ENCODE data around the gene SLC35F3.

DNA sequence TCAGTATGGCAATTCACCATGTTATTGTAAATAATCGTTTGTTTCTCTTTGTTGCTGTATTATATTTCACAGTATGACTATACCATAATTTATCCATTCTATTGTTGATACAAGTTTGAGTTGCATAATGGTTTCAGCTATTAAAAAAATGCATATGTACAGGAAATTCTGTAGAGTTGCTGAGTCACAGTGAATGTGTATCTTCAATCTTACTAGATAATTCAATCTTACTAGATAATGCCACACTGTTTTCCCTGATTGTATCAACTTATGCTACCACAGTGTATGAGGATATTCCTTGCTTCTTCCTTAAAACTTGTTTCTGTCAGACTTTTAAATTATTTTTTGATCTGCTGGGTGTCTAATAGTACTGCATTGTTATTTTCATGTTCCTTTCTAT lies 465.3 kb downstream of the SLC35F3 start:
- TF ChIP-seq, protein P1, sequence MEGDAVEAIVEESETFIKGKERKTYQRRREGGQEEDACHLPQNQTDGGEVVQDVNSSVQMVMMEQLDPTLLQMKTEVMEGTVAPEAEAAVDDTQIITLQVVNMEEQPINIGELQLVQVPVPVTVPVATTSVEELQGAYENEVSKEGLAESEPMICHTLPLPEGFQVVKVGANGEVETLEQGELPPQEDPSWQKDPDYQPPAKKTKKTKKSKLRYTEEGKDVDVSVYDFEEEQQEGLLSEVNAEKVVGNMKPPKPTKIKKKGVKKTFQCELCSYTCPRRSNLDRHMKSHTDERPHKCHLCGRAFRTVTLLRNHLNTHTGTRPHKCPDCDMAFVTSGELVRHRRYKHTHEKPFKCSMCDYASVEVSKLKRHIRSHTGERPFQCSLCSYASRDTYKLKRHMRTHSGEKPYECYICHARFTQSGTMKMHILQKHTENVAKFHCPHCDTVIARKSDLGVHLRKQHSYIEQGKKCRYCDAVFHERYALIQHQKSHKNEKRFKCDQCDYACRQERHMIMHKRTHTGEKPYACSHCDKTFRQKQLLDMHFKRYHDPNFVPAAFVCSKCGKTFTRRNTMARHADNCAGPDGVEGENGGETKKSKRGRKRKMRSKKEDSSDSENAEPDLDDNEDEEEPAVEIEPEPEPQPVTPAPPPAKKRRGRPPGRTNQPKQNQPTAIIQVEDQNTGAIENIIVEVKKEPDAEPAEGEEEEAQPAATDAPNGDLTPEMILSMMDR (conservative IDR thresholded peaks at IDR 0.05; ENCODE audit: low read depth in 2 of 2), result no peak
- TF ChIP-seq POLR2AphosphoS5 (IDR thresholded peaks at IDR 0.05; ENCODE audit: low read depth) (no peak), STAT1 (IDR thresholded peaks at IDR 0.05; ENCODE audit: unreplicated experiment) (no peak), EZH2phosphoT487 (IDR thresholded peaks at IDR 0.05; ENCODE audit: unreplicated experiment) (no peak), EZH2 (IDR thresholded peaks at IDR 0.05; ENCODE audit: low read depth, unreplicated experiment) (no peak), ZNF114 (CRISPR knock-in tag; IDR thresholded peaks at IDR 0.05) (no peak), JUNB (IDR thresholded peaks at IDR 0.05; ENCODE audit: unreplicated experiment) (no peak), CREB1 (CRISPR knock-in tag; IDR thresholded peaks at IDR 0.05; ENCODE audit: low read depth) (no peak), ZNF331 (CRISPR knock-in tag; IDR thresholded peaks at IDR 0.05; ENCODE audit: low read depth) (no peak)
- TF ChIP-seq, protein P2, sequence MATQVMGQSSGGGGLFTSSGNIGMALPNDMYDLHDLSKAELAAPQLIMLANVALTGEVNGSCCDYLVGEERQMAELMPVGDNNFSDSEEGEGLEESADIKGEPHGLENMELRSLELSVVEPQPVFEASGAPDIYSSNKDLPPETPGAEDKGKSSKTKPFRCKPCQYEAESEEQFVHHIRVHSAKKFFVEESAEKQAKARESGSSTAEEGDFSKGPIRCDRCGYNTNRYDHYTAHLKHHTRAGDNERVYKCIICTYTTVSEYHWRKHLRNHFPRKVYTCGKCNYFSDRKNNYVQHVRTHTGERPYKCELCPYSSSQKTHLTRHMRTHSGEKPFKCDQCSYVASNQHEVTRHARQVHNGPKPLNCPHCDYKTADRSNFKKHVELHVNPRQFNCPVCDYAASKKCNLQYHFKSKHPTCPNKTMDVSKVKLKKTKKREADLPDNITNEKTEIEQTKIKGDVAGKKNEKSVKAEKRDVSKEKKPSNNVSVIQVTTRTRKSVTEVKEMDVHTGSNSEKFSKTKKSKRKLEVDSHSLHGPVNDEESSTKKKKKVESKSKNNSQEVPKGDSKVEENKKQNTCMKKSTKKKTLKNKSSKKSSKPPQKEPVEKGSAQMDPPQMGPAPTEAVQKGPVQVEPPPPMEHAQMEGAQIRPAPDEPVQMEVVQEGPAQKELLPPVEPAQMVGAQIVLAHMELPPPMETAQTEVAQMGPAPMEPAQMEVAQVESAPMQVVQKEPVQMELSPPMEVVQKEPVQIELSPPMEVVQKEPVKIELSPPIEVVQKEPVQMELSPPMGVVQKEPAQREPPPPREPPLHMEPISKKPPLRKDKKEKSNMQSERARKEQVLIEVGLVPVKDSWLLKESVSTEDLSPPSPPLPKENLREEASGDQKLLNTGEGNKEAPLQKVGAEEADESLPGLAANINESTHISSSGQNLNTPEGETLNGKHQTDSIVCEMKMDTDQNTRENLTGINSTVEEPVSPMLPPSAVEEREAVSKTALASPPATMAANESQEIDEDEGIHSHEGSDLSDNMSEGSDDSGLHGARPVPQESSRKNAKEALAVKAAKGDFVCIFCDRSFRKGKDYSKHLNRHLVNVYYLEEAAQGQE (IDR thresholded peaks at IDR 0.05; ENCODE audit: unreplicated experiment), result no peak
- TF ChIP-seq, protein P3, sequence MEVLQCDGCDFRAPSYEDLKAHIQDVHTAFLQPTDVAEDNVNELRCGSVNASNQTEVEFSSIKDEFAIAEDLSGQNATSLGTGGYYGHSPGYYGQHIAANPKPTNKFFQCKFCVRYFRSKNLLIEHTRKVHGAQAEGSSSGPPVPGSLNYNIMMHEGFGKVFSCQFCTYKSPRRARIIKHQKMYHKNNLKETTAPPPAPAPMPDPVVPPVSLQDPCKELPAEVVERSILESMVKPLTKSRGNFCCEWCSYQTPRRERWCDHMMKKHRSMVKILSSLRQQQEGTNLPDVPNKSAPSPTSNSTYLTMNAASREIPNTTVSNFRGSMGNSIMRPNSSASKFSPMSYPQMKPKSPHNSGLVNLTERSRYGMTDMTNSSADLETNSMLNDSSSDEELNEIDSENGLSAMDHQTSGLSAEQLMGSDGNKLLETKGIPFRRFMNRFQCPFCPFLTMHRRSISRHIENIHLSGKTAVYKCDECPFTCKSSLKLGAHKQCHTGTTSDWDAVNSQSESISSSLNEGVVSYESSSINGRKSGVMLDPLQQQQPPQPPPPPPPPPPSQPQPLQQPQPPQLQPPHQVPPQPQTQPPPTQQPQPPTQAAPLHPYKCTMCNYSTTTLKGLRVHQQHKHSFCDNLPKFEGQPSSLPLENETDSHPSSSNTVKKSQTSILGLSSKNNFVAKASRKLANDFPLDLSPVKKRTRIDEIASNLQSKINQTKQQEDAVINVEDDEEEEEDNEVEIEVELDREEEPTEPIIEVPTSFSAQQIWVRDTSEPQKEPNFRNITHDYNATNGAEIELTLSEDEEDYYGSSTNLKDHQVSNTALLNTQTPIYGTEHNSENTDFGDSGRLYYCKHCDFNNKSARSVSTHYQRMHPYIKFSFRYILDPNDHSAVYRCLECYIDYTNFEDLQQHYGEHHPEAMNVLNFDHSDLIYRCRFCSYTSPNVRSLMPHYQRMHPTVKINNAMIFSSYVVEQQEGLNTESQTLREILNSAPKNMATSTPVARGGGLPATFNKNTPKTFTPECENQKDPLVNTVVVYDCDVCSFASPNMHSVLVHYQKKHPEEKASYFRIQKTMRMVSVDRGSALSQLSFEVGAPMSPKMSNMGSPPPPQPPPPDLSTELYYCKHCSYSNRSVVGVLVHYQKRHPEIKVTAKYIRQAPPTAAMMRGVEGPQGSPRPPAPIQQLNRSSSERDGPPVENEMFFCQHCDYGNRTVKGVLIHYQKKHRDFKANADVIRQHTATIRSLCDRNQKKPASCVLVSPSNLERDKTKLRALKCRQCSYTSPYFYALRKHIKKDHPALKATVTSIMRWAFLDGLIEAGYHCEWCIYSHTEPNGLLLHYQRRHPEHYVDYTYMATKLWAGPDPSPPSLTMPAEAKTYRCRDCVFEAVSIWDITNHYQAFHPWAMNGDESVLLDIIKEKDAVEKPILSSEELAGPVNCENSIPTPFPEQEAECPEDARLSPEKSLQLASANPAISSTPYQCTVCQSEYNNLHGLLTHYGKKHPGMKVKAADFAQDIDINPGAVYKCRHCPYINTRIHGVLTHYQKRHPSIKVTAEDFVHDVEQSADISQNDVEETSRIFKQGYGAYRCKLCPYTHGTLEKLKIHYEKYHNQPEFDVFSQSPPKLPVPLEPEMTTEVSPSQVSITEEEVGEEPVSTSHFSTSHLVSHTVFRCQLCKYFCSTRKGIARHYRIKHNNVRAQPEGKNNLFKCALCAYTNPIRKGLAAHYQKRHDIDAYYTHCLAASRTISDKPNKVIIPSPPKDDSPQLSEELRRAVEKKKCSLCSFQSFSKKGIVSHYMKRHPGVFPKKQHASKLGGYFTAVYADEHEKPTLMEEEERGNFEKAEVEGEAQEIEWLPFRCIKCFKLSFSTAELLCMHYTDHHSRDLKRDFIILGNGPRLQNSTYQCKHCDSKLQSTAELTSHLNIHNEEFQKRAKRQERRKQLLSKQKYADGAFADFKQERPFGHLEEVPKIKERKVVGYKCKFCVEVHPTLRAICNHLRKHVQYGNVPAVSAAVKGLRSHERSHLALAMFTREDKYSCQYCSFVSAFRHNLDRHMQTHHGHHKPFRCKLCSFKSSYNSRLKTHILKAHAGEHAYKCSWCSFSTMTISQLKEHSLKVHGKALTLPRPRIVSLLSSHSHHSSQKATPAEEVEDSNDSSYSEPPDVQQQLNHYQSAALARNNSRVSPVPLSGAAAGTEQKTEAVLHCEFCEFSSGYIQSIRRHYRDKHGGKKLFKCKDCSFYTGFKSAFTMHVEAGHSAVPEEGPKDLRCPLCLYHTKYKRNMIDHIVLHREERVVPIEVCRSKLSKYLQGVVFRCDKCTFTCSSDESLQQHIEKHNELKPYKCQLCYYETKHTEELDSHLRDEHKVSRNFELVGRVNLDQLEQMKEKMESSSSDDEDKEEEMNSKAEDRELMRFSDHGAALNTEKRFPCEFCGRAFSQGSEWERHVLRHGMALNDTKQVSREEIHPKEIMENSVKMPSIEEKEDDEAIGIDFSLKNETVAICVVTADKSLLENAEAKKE (CRISPR knock-in tag; IDR thresholded peaks at IDR 0.05), result no peak
- TF ChIP-seq, protein P4, sequence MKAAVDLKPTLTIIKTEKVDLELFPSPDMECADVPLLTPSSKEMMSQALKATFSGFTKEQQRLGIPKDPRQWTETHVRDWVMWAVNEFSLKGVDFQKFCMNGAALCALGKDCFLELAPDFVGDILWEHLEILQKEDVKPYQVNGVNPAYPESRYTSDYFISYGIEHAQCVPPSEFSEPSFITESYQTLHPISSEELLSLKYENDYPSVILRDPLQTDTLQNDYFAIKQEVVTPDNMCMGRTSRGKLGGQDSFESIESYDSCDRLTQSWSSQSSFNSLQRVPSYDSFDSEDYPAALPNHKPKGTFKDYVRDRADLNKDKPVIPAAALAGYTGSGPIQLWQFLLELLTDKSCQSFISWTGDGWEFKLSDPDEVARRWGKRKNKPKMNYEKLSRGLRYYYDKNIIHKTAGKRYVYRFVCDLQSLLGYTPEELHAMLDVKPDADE (IDR thresholded peaks at IDR 0.05), result no peak
